Frontal cortex (tissue), 4 donors: ENCODE measurements around the gene RAP2B. TPM values are rescaled to one million over a fixed set of nuclear protein-coding genes. Genes with fewer than 3 reads are reported as not detected.
"Not testable (repeated sequence)": the region's sequence is repeated elsewhere in the genome, so short reads cannot be mapped to it uniquely, and the experiment has no call there.

Experiments used
- DNase-seq, 2 donors: peaks; one replicate each; pipeline ENCODE4 v3.0.0; 2012; ENCODE audit warnings: low spot score in 2 of 2
- FAIRE-seq: peaks from 2 replicates; lab custom pipeline; 2012; peaks lifted over from hg19 to GRCh38; lab: Jason Lieb, UNC
- total RNA-seq: library from RNA; depleted of rRNA; stranded (reverse); fragments of >200 nt; gene quantifications from one replicate; pipeline ENCODE4 v1.2.3, GENCODE V29; 2014
- donor health status: control.
- donor health status: control.
- donor health status: control.

Gene RAP2B
- total RNA-seq, 1 donor from 2014 or later, result 42.8 TPM

DNA sequence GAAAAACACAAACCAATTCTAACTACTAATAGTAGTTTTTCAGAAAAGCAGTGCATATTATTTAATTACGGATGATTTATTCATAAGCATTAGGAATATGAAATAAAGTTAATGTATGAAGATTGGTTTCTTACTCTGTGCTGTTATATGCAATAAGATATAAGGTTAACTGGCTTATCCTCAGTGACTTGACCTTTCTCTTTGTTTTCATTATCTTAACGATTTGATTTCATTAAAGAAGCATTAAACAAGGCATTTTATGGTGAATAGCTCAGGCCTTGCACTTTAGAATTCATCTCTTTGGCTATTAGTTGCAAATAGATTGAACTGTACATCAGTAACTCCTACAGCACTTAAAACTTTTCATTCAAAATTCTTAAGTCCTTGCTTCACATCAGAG, 28.9 kb downstream of the RAP2B start:
- no peak for DNase-seq
- no peak for FAIRE-seq

- no peak for DNase-seq
- FAIRE-seq, result no peak
Measured at GRCh38 chr3:153192327-153192726, 30.3 kb downstream of the RAP2B start.

DNA sequence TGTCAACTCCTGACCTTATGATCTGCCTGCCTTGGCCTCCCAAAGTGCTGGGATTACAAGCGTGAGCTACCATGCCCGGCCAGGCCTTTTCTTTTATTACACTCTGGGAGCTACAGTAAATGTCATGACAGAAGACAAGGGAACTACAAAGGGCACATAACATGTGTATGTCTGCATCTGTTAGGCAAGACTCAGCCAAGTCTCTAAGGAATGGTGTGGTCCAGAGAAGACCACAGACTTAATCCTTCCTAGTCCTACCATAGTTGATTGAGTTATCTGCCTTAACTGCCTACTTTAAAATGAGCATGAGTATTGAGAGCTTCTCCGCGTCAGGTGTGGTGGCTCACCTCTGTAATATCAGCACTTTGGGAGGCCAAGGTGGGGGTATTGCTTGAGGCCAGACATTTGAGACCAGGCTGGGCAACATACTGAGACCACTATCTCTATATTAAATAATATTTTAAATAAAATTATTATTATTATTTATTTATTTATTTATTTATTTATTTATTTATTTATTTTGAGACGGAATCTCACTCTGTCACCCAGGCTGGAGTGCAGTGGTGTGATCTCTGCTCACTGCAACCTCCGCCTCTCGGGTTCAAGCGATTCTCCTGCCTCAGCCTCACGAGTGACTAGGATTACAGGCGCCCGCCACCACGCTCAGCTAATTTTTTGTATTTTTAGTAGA, 31.9 kb downstream of the RAP2B start:
- not testable (repeated sequence) for FAIRE-seq

DNA sequence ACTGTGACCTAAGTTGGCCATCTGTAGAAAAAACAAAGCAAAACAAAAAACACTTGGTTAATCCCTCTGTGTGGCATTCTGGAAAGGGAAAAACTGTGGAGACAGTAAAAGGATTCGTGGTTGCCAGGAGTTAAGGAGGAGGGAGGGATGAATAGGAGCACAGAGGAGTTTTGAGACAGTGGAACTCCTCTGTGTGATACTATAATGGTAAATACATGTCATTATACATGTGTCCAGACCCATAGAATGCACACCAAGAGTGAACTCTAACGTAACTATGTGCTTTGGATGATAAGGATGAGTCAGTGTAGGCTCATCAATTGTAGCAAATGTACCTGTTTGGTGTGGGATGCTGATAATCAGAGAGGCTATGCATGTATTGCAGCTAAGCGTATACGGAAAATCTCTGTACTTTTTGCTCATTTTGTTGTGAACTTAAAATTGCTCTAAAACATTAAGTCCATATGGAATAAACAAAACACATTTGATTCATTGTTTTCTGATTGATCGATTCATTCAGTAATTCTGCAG, 33.4 kb downstream of the RAP2B start:
- DNase-seq (no peak), FAIRE-seq (no peak)

More for the DNA sequence above, 31.9 kb downstream of the RAP2B start:
- not testable (repeated sequence) for DNase-seq

DNA sequence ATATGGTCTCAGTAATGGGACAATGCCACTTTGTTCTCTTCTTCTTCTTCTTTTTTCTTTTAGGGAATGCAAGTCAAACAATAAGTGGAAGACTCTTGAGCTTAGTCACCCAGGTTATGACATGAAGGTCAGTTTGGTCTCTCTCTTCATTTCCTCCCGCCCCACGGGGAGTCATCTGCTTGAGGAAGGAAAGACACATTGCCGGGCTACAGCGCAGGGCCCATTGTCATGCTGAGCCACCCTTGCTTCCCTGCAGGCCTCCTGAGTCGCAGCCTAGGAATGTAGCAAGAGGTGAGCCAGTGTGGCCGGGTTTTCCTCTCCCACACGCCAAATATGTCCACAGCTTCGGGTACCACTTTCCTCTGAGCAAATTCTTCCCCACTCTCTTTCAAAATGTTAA, 47.6 kb downstream of the RAP2B start:
- no peak for FAIRE-seq
- no peak for DNase-seq

DNA sequence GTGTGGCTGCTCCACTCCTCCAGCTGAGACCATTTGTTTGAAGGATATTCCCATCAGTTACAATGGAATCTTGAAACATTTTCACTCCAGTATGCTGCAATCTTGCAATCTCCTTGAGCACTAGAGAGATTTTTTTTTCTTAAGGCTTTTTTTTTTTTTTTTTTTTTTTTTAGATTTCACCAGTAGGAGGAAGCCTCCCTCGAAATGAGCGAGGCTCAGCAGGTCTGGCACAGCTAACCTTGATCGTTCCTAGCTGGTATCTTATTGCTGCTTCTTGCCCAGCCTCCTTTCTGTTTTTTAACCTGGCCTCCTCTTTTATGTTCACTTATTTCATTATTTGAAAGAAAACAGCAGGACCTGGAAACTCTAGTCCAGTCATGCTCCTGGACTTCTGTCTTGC, 48.1 kb downstream of the RAP2B start:
- DNase-seq (no peak), FAIRE-seq (no peak)

- no peak for FAIRE-seq
- DNase-seq, result no peak
Measured at GRCh38 chr3:153210660-153211059, 48.6 kb downstream of the RAP2B start.

DNA sequence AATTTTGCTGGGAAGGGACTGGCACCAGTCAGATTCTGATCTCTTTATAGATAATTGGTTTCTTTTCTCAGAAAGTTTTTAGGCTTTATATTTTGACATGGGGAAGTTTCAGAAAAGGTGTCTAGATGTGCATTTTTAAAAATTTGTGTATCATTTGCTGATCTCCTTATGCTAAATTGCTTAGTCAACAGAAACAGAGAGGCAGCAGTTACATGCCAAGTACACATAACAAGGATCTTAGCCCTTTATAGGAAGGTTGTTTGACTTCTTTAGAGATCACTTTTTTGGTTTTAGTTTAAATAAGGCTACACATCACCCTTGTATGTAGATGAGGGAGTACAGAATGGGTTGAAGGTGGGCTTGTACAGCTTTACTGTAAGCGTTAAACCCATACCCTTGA, 53.5 kb downstream of the RAP2B start:
- FAIRE-seq (no peak), DNase-seq (no peak)

- FAIRE-seq, result no peak
- DNase-seq, result no peak
Measured at GRCh38 chr3:153215966-153216365, 53.9 kb downstream of the RAP2B start.

- DNase-seq, result no peak
- FAIRE-seq, result no peak
Measured at GRCh38 chr3:153216928-153217327, 54.9 kb downstream of the RAP2B start.

DNA sequence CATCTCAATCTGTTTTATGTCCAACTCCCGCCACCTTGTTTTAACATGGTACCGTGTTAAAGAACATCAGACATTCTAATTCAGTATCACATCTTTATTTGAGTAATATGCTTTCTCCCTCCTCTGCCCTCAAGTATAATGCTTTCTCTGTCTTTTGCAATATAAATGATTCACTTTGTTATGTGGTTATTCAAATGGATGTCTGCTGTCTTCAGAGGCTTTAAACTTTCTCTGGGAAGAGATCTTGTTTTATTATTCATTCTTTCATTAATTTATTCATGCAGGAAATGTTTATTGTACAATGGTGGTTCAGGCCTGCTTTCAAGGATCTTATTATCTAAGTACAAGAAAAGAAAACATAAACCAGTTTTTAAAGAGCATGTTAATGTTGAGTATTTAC, 57.1 kb downstream of the RAP2B start:
- no peak for DNase-seq
- FAIRE-seq, result no peak
